Activated T-cell treated with anti-CD3 and anti-CD28 coated beads, Interleukin-2, amount 50 U/mL, for 4 hours (primary cell): ENCODE data around the gene C11orf58. TPM values are rescaled to one million over a fixed set of nuclear protein-coding genes. Genes with fewer than 3 reads are reported as not detected.

Experiments
- ATAC-seq, 2 donors: fragments of 200-7000 bp; cut with Tn5 transposase; one replicate each; pipeline ENCODE4 v1.10.0; 2021
- DNase-seq: peaks from one replicate; pipeline ENCODE4 v3.0.0-alpha.2; 2020
- H3K27me3 Mint-ChIP-seq: one replicate; pipeline ENCODE4 v1.8.0; 2021; ENCODE audit warnings: low read depth, mixed read lengths
- H3K36me3 Mint-ChIP-seq: one replicate; pipeline ENCODE4 v1.8.0; 2022; ENCODE audit warnings: mixed read lengths; ENCODE audit not compliant: insufficient read depth
- H3K4me1 Mint-ChIP-seq: one replicate; pipeline ENCODE4 v1.8.0; 2021; ENCODE audit warnings: low read depth, mixed read lengths
- H3K4me3 Mint-ChIP-seq: one replicate; pipeline ENCODE4 v1.8.0; 2021; ENCODE audit warnings: mild to moderate bottlenecking, moderate library complexity, mixed read lengths
- H3K9me3 Mint-ChIP-seq: one replicate; pipeline ENCODE4 v1.8.0; 2021; ENCODE audit warnings: mixed read lengths
- total RNA-seq, 3 donors: library from RNA; stranded (reverse); gene quantifications; one replicate each; pipeline ENCODE4 v1.2.1, GENCODE V29; 2021

C11orf58 gene
- total RNA-seq, 3 donors from 2014 or later, result 166 to 178 (median 173) TPM

GRCh38 chr11:16786131-16786530 lies 47.7 kb downstream of the C11orf58 start:
- Mint-ChIP-seq H3K36me3 (no peaks in the 10 kb centered on the region), H3K9me3 (no peaks in the 10 kb centered on the region), H3K4me1 (no peaks in the 10 kb centered on the region), H3K27me3 (no peaks in the 10 kb centered on the region), H3K4me3 (no peak overlapping the region)
- DNase-seq (no peak), ATAC-seq (no peak)

- H3K36me3 Mint-ChIP-seq, result no peaks in the 10 kb centered on the region
- no peak overlapping the region for H3K4me3 Mint-ChIP-seq
- no peaks in the 10 kb centered on the region for H3K9me3 Mint-ChIP-seq
- DNase-seq, result no peak
- H3K4me1 Mint-ChIP-seq, result peaks cover 2% of the 10 kb centered on the region
- no peak for ATAC-seq
- H3K27me3 Mint-ChIP-seq, result no peaks in the 10 kb centered on the region
These were observed 48.7 kb downstream of the C11orf58 start for GRCh38 chr11:16787035-16787742.

GRCh38 chr11:16788141-16789062 lies 50.0 kb downstream of the C11orf58 start:
- H3K36me3 Mint-ChIP-seq, result no peaks in the 10 kb centered on the region
- H3K4me3 Mint-ChIP-seq, result no peak overlapping the region

GRCh38 chr11:16789063-16789420 lies 50.6 kb downstream of the C11orf58 start:
- DNase-seq (no peak), ATAC-seq (no peak)
- Mint-ChIP-seq H3K4me3 (no peak overlapping the region), H3K9me3 (no peaks in the 10 kb centered on the region), H3K4me1 (peaks cover 2% of the 10 kb centered on the region), H3K36me3 (no peaks in the 10 kb centered on the region), H3K27me3 (no peaks in the 10 kb centered on the region)

More at GRCh38 chr11:16788141-16789062, 50.0 kb downstream of the C11orf58 start:
- DNase-seq (peak; percentile 48), ATAC-seq (peak; percentile 64 to 78)
- Mint-ChIP-seq H3K27me3 (no peaks in the 10 kb centered on the region), H3K9me3 (no peaks in the 10 kb centered on the region), H3K4me1 (peaks cover 2% of the 10 kb centered on the region)

GRCh38 chr11:16789560-16790485 lies 51.4 kb downstream of the C11orf58 start:
- no peak overlapping the region for H3K4me3 Mint-ChIP-seq
- no peak for ATAC-seq
- no peaks in the 10 kb centered on the region for H3K36me3 Mint-ChIP-seq
- H3K9me3 Mint-ChIP-seq, result no peaks in the 10 kb centered on the region
- no peaks in the 10 kb centered on the region for H3K27me3 Mint-ChIP-seq
- H3K4me1 Mint-ChIP-seq, result peaks cover 2% of the 10 kb centered on the region
- no peak for DNase-seq

GRCh38 chr11:16790486-16791190 lies 52.2 kb downstream of the C11orf58 start:
- ATAC-seq, result no peak
- no peak for DNase-seq
- Mint-ChIP-seq H3K4me3 (no peak overlapping the region), H3K4me1 (peaks cover 2% of the 10 kb centered on the region), H3K9me3 (no peaks in the 10 kb centered on the region), H3K36me3 (no peaks in the 10 kb centered on the region), H3K27me3 (no peaks in the 10 kb centered on the region)

GRCh38 chr11:16791191-16791961 lies 52.9 kb downstream of the C11orf58 start:
- H3K36me3 Mint-ChIP-seq, result no peaks in the 10 kb centered on the region
- no peak for DNase-seq
- no peaks in the 10 kb centered on the region for H3K27me3 Mint-ChIP-seq
- H3K9me3 Mint-ChIP-seq, result no peaks in the 10 kb centered on the region
- H3K4me1 Mint-ChIP-seq, result peaks cover 2% of the 10 kb centered on the region
- no peak overlapping the region for H3K4me3 Mint-ChIP-seq
- ATAC-seq, result no peak

- DNase-seq (no peak), ATAC-seq (no peak)
- H3K36me3 Mint-ChIP-seq, result no peaks in the 10 kb centered on the region
- peaks cover 2% of the 10 kb centered on the region for H3K4me1 Mint-ChIP-seq
- no peak overlapping the region for H3K4me3 Mint-ChIP-seq
- no peaks in the 10 kb centered on the region for H3K9me3 Mint-ChIP-seq
- no peaks in the 10 kb centered on the region for H3K27me3 Mint-ChIP-seq
These were observed 54.0 kb downstream of the C11orf58 start for GRCh38 chr11:16792426-16792825.

GRCh38 chr11:16793009-16793408 lies 54.6 kb downstream of the C11orf58 start:
- ATAC-seq, result no peak
- Mint-ChIP-seq H3K4me3 (no peak overlapping the region), H3K4me1 (peaks cover 2% of the 10 kb centered on the region), H3K27me3 (no peaks in the 10 kb centered on the region), H3K36me3 (no peaks in the 10 kb centered on the region), H3K9me3 (no peaks in the 10 kb centered on the region)
- DNase-seq, result no peak

- no peaks in the 10 kb centered on the region for H3K27me3 Mint-ChIP-seq
- DNase-seq (no peak), ATAC-seq (no peak)
- H3K4me1 Mint-ChIP-seq, result peaks cover 6% of the 10 kb centered on the region
- H3K4me3 Mint-ChIP-seq, result no peak overlapping the region
- no peaks in the 10 kb centered on the region for H3K9me3 Mint-ChIP-seq
- no peaks in the 10 kb centered on the region for H3K36me3 Mint-ChIP-seq
These were observed 55.1 kb downstream of the C11orf58 start for GRCh38 chr11:16793511-16793910.

- Mint-ChIP-seq H3K4me3 (no peak overlapping the region), H3K36me3 (no peaks in the 10 kb centered on the region), H3K4me1 (peaks cover 6% of the 10 kb centered on the region), H3K27me3 (no peaks in the 10 kb centered on the region), H3K9me3 (no peaks in the 10 kb centered on the region)
- DNase-seq (no peak), ATAC-seq (no peak)
These were observed 55.8 kb downstream of the C11orf58 start for GRCh38 chr11:16794047-16794818.

- Mint-ChIP-seq H3K27me3 (no peaks in the 10 kb centered on the region), H3K36me3 (no peaks in the 10 kb centered on the region), H3K9me3 (no peaks in the 10 kb centered on the region), H3K4me1 (peaks cover 6% of the 10 kb centered on the region), H3K4me3 (no peak overlapping the region)
- ATAC-seq, result no peak
- no peak for DNase-seq
These were observed 56.7 kb downstream of the C11orf58 start for GRCh38 chr11:16795146-16795545.
